K562 (cell line): ENCODE measurements around the gene UGT1A3. TPM values are rescaled to one million over a fixed set of nuclear protein-coding genes. Genes with fewer than 3 reads are reported as not detected.

ENCODE experiments used
- ATAC-seq: fragments of 200-7000 bp; cut with Tn5 transposase; 3 replicates; pipeline ENCODE4 v1.9.1; 2020; ENCODE audit warnings: moderate library complexity
- BruUV-seq: library from RNA; stranded (reverse); fragments of 400-500 nt; replicated peaks from 2 replicates; lab custom pipeline; 2021; lab: Mats Ljungman, UMichigan
- CTCF ChIA-PET: fragments of 300-600 bp; formaldehyde crosslinking; extraction: SDS; loops from one replicate; lab custom pipeline; 2021; ENCODE audit warnings: low intra/inter-chr PET ratio; lab: Yijun Ruan, JAX
- POLR2A ChIA-PET: fragments of 300-600, 350-650 bp; sonication (Branson Sonifier 250); formaldehyde crosslinking; extraction: SDS; loops from one replicate; lab custom pipeline; 2021; ENCODE audit warnings: antibody characterized with exemption, inconsistent platforms; lab: Yijun Ruan, JAX
- DNase-seq, 4 experiments: peaks; one replicate each; pipeline versions ENCODE4 v3.0.0 to v3.0.0-alpha.2; 2011 to 2018; ENCODE audit warnings: low spot score in 3 of 4, mixed read lengths in 3 of 4; ENCODE audit errors: extremely low read depth in 1 of 4
- FAIRE-seq: peaks from 2 replicates; lab custom pipeline; 2011; peaks lifted over from hg19 to GRCh38; lab: Jason Lieb, UNC
- H2AFZ ChIP-seq: 2 replicates; pipeline ENCODE4 v1.6.0; 2011; ENCODE audit warnings: low read depth, low read length, control low read depth, inconsistent platforms
- H3K27ac ChIP-seq: fragments of 200-600 bp; 3 replicates; pipeline ENCODE4 v1.8.0; 2011; ENCODE audit warnings: low read depth, mild to moderate bottlenecking, control low read depth, inconsistent platforms, low read length, moderate library complexity, mixed read lengths; ENCODE audit errors: extremely low read depth
- H3K27me3 ChIP-seq, 2 experiments: fragments of 300-600 bp in 1 of 2; 2 replicates in 1 of 2; 3 replicates in 1 of 2; pipeline versions ENCODE4 v1.6.0 to v1.8.0; 2011; ENCODE audit warnings: inconsistent platforms in 2 of 2, low read length in 2 of 2, mild to moderate bottlenecking in 1 of 2, mixed read lengths in 1 of 2, moderate library complexity in 1 of 2; ENCODE audit not compliant: control insufficient read depth in 2 of 2, insufficient read depth in 2 of 2
- H3K36me3 ChIP-seq: fragments of 300-600 bp; 3 replicates; pipeline ENCODE4 v1.8.0; 2011; ENCODE audit warnings: mild to moderate bottlenecking, low read length, inconsistent platforms; ENCODE audit not compliant: control insufficient read depth, insufficient read depth
- H3K4me1 ChIP-seq, 2 experiments: fragments of 200-600 bp in 1 of 2; replicated peaks in 1 of 2; 2 replicates in 1 of 2; 3 replicates in 1 of 2; pipeline versions ENCODE4 v1.5.1 to v1.8.0; 2011; ENCODE audit warnings: inconsistent platforms in 2 of 2, low read length in 2 of 2, mild to moderate bottlenecking in 1 of 2, mixed read lengths in 1 of 2, moderate library complexity in 1 of 2; ENCODE audit not compliant: control insufficient read depth in 2 of 2, insufficient read depth in 2 of 2
- H3K4me2 ChIP-seq: 2 replicates; pipeline ENCODE4 v1.6.1; 2011; ENCODE audit warnings: low read length, control low read depth, inconsistent platforms, mixed read lengths; ENCODE audit not compliant: insufficient read depth
- H3K4me3 ChIP-seq: fragments of 200-600 bp; sonication (generic), shearing (Covaris generic); 2 replicates; pipeline ENCODE4 v1.5.1; 2016; ENCODE audit warnings: control low read depth, inconsistent platforms
- H3K79me2 ChIP-seq: fragments of 200-600 bp; 3 replicates; pipeline ENCODE4 v1.8.0; 2011; ENCODE audit warnings: low read length, inconsistent platforms; ENCODE audit not compliant: control insufficient read depth, insufficient read depth
- H3K9ac ChIP-seq, 2 experiments: 2 replicates each; pipeline versions ENCODE4 v1.6.0 to v1.6.1; 2011; ENCODE audit warnings: low read depth in 2 of 2, low read length in 2 of 2, control low read depth in 1 of 2, inconsistent platforms in 1 of 2, mild to moderate bottlenecking in 1 of 2, mixed read lengths in 1 of 2; ENCODE audit not compliant: insufficient read depth in 1 of 2
- H3K9me1 ChIP-seq: one replicate; pipeline ENCODE4 v1.6.0; 2011; ENCODE audit warnings: inconsistent platforms, mild to moderate bottlenecking, low read length, moderate library complexity; ENCODE audit not compliant: control insufficient read depth, insufficient read depth
- H3K9me3 ChIP-seq: replicated peaks from 2 replicates; pipeline ENCODE4 v1.5.1; 2011; ENCODE audit warnings: low read depth, low read length, inconsistent platforms; ENCODE audit not compliant: control insufficient read depth, insufficient read depth
- H4K20me1 ChIP-seq: replicated peaks from 2 replicates; pipeline ENCODE4 v1.6.1; 2011; ENCODE audit warnings: low read length, inconsistent platforms, mixed read lengths; ENCODE audit not compliant: control insufficient read depth, insufficient read depth
- EWSR1 ChIP-seq: fragments of 450-650 bp; IDR thresholded peaks from 2 replicates; pipeline ENCODE4 v1.6.1; 2018; ENCODE audit warnings: borderline replicate concordance, mild to moderate bottlenecking, low read depth, moderate library complexity; ENCODE audit not compliant: partially characterized antibody
- FIP1L1 ChIP-seq: fragments of 200-400 bp; formaldehyde crosslinking; IDR thresholded peaks from 2 replicates; pipeline ENCODE4 v1.6.1; 2018; ENCODE audit warnings: mild to moderate bottlenecking, low read depth, low read length; ENCODE audit not compliant: poor library complexity, severe bottlenecking
- GTF2A2 ChIP-seq: IDR thresholded peaks from 2 replicates; pipeline ENCODE4 v1.6.1; 2016; ENCODE audit warnings: mild to moderate bottlenecking, missing genetic modification characterization, missing compliant biosample characterization
- MCM2 ChIP-seq: fragments of 450-650 bp; IDR thresholded peaks from 2 replicates; pipeline ENCODE4 v1.6.1; 2017; ENCODE audit warnings: low read depth, mild to moderate bottlenecking
- NR3C1 ChIP-seq: sonication (generic); formaldehyde crosslinking; IDR thresholded peaks from 2 replicates; pipeline ENCODE4 v1.8.1; 2022; ENCODE audit warnings: missing genetic modification reagents
- ZC3H4 ChIP-seq: sonication (generic); formaldehyde crosslinking; IDR thresholded peaks from 2 replicates; pipeline ENCODE4 v1.9.0; 2021; ENCODE audit warnings: missing genetic modification reagents, borderline replicate concordance
- ZNF274 ChIP-seq: IDR thresholded peaks from 2 replicates; pipeline ENCODE4 v1.6.1; 2011; ENCODE audit warnings: low read depth, mild to moderate bottlenecking, low read length, moderate library complexity, borderline replicate concordance
- ZSCAN29 ChIP-seq: fragments of 450-650 bp; IDR thresholded peaks from 2 replicates; pipeline ENCODE4 v1.6.1; 2017
- WGBS: fragments of 100-300 bp; shearing (Covaris generic); methylation state at CpG from one replicate; pipeline ENCODE4 v1.1.6; 2016; ENCODE audit warnings: low coverage, mixed read lengths; ENCODE audit not compliant: insufficient coverage; ENCODE audit errors: missing lambda C conversion rate; 5-methylcytosine and 5-hydroxymethylcytosine counted together
- in situ Hi-C: fragments of 300-500 bp; cut with MboI; formaldehyde crosslinking; loops from 4 replicates; pipeline ENCODE4 v1.15.0; 2018; ENCODE audit warnings: inconsistent platforms, mixed read lengths
- intact Hi-C: fragments of 100-400 bp; cut with micrococcal nuclease; formaldehyde crosslinking; loops from 2 replicates; pipeline ENCODE4 v1.14.2; 2022
- polyA plus RNA-seq, 8 experiments: library from polyadenylated mRNA; depleted of rRNA in 4 of 8; stranded (reverse) in 5 of 8; unstranded in 3 of 8; fragments of >200 nt; fragmentation: Nextera tagmentation in 2 of 8; fragmentation: Illumina TruSeq in 1 of 8; extraction: Ambion mirVana in 2 of 8; extraction: Trizol in 1 of 8; gene quantifications; 2 replicates each; pipeline versions ENCODE4 v1.2.1 to v1.2.3, GENCODE V29; 2011 to 2014; ENCODE audit warnings: inconsistent platforms in 1 of 8, missing spikeins in 1 of 8
- total RNA-seq, 7 experiments: library from RNA; depleted of rRNA in 6 of 7; stranded (reverse); fragments of >200 nt in 6 of 7; fragmentation: Illumina TruSeq in 2 of 7; extraction: Trizol in 2 of 7; gene quantifications; 2 replicates each; pipeline versions ENCODE4 v1.2.1 to v1.2.3, GENCODE V29; 2011 to 2021; ENCODE audit warnings: low replicate concordance in 1 of 7
- TF ChIP-seq, protein P1 (sequence below): fragments of 450-650 bp; IDR thresholded peaks from 2 replicates; pipeline ENCODE4 v1.6.1; 2017; ENCODE audit warnings: mild to moderate bottlenecking, moderate library complexity
- TF ChIP-seq, protein P2 (sequence below): fragments of 450-650 bp; IDR thresholded peaks from 2 replicates; pipeline ENCODE4 v1.6.1; 2017; ENCODE audit warnings: antibody characterized with exemption, mild to moderate bottlenecking

Gene UGT1A3
- total and polyA plus RNA-seq, 9 of the 15 experiments (the other 6 are each of a cell fraction or from before 2014, with no cell fraction given): not detected

DNA sequence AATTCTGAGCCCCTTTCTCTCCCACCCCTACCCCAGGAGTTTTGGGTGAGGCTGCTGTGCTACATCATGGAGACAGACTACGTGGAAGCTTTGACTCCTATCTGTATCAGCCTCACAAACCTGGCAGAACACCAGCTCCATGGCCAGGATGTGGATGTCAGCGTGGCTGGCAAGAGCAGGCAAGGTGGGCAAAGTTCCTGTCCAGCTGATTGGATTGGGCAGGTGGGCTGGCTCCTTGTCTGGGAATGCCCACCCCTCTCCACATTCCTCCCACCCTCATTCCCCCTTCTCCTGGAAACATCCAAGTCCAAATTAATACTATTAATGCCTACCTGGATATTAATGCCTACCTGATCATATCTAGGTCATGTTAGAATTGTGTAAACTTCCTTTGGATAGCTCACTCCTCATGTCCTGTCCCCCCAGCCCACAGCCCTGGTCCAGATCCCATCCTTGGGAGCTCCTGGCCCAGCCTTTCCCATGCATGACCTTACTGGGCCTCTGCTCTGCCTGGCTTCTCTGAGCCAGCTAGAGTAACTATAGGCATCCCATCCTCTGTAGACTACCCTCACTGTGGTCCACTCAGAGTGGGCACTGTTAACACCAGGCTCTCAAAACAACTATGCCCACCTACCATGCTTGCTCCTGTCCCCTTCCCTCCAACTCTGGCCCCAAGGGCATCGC lies 73.4 kb downstream of the UGT1A3 start:
- Histone ChIP-seq H3K27ac (no peak overlapping the region), H3K4me2 (no peak overlapping the region), H3K27me3 (peaks cover 0 to 7% of the 10 kb centered on the region in 2 experiments; a peak in 1 of 5 replicates), H2AFZ (no peak overlapping the region), H3K36me3 (no peaks in the 10 kb centered on the region), H4K20me1 (no peaks in the 10 kb centered on the region), H3K9me1 (no peaks in the 10 kb centered on the region), H3K4me1 (no peaks in the 10 kb centered on the region; a peak in 1 of 5 replicates), H3K9ac (no peak overlapping the region), H3K4me3 (no peak overlapping the region), H3K79me2 (no peaks in the 10 kb centered on the region), H3K9me3 (no peaks in the 10 kb centered on the region)
- WGBS: 0% methylated on average over 2 of the region's 3 CpGs
- DNase-seq: no peak
- in situ Hi-C loops (no loop called here), intact Hi-C loops (no loop called here)
- no TSS peak for BruUV-seq
- ChIA-PET POLR2A (interaction anchor here (0.6 kb wide), 1 partner anchor 42 kb away, joined by 4 read pairs; the partner anchor contains the start of gene UGT1A1), CTCF (no interaction called here)
- no peak for TF ChIP-seq FIP1L1
- TF ChIP-seq NR3C1 (CRISPR knock-in tag): no peak
- no peak for TF ChIP-seq EWSR1
- TF ChIP-seq ZSCAN29: no peak
- TF ChIP-seq MCM2: no peak
- no peak for TF ChIP-seq ZC3H4 (CRISPR knock-in tag)
- no peak for TF ChIP-seq GTF2A2
- no peak for TF ChIP-seq ZNF274
- TF ChIP-seq, protein P1, sequence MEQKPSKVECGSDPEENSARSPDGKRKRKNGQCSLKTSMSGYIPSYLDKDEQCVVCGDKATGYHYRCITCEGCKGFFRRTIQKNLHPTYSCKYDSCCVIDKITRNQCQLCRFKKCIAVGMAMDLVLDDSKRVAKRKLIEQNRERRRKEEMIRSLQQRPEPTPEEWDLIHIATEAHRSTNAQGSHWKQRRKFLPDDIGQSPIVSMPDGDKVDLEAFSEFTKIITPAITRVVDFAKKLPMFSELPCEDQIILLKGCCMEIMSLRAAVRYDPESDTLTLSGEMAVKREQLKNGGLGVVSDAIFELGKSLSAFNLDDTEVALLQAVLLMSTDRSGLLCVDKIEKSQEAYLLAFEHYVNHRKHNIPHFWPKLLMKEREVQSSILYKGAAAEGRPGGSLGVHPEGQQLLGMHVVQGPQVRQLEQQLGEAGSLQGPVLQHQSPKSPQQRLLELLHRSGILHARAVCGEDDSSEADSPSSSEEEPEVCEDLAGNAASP: no peak
- TF ChIP-seq, protein P2, sequence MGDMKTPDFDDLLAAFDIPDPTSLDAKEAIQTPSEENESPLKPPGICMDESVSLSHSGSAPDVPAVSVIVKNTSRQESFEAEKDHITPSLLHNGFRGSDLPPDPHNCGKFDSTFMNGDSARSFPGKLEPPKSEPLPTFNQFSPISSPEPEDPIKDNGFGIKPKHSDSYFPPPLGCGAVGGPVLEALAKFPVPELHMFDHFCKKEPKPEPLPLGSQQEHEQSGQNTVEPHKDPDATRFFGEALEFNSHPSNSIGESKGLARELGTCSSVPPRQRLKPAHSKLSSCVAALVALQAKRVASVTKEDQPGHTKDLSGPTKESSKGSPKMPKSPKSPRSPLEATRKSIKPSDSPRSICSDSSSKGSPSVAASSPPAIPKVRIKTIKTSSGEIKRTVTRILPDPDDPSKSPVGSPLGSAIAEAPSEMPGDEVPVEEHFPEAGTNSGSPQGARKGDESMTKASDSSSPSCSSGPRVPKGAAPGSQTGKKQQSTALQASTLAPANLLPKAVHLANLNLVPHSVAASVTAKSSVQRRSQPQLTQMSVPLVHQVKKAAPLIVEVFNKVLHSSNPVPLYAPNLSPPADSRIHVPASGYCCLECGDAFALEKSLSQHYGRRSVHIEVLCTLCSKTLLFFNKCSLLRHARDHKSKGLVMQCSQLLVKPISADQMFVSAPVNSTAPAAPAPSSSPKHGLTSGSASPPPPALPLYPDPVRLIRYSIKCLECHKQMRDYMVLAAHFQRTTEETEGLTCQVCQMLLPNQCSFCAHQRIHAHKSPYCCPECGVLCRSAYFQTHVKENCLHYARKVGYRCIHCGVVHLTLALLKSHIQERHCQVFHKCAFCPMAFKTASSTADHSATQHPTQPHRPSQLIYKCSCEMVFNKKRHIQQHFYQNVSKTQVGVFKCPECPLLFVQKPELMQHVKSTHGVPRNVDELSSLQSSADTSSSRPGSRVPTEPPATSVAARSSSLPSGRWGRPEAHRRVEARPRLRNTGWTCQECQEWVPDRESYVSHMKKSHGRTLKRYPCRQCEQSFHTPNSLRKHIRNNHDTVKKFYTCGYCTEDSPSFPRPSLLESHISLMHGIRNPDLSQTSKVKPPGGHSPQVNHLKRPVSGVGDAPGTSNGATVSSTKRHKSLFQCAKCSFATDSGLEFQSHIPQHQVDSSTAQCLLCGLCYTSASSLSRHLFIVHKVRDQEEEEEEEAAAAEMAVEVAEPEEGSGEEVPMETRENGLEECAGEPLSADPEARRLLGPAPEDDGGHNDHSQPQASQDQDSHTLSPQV: no peak
- no peak for FAIRE-seq
- ATAC-seq: no peak
